Measurements from ENCODE around the gene SHISA5. TPM values are rescaled to one million over a fixed set of nuclear protein-coding genes. Genes with fewer than 3 reads are reported as not detected.

SHISA5 gene
- total RNA-seq, 1 experiment from 2014 or later: 137 TPM

DNA sequence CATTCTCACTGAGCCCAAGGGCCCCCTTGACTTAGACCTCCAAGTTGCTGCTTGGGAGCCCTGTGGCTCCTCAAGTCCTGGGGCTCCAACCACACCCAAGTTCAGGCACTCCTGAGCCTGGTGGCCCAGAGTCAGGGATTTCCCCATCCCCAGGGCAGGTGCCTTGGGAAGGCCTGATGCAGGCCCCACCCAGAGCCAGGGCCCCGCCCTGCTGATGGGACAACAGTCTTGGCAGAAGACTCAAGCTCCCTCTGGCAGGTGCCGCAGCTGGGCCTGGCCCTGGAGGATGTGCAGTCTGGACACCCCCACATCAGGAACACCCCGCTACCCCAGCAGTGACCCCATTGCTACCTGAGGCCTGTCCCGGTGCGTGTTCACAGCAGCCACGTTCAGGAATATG, 17.7 kb upstream of the SHISA5 start:
- Mint-ChIP-seq H3K9me3 (no peaks in the 10 kb centered on the region), H3K4me3 (no peak overlapping the region), H3K27me3 (ENCODE audit: low read depth) (no peaks in the 10 kb centered on the region), H3K27ac (no peak overlapping the region), H3K4me1 (no peaks in the 10 kb centered on the region), H3K36me3 (peaks cover 35% of the 10 kb centered on the region)
- ATAC-seq: no peak
- POLR2A ChIA-PET: no interaction called here
- DNase-seq (ENCODE audit: low spot score): no peak
- CTCF ChIA-PET: no interaction called here
- TF ChIP-seq, protein P1, sequence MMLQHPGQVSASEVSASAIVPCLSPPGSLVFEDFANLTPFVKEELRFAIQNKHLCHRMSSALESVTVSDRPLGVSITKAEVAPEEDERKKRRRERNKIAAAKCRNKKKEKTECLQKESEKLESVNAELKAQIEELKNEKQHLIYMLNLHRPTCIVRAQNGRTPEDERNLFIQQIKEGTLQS (CRISPR knock-in tag; conservative IDR thresholded peaks at IDR 0.05): no peak
- TF ChIP-seq ETV6 (CRISPR knock-in tag; IDR thresholded peaks at IDR 0.05) (no peak), NR2C2 (CRISPR knock-in tag; IDR thresholded peaks at IDR 0.05) (no peak), NR1H2 (CRISPR knock-in tag; IDR thresholded peaks at IDR 0.05) (no peak), RORB (CRISPR knock-in tag; IDR thresholded peaks at IDR 0.05) (no peak), HMGA2 (CRISPR knock-in tag; IDR thresholded peaks at IDR 0.05) (no peak), FOXJ3 (CRISPR knock-in tag; IDR thresholded peaks at IDR 0.05; ENCODE audit: borderline replicate concordance) (no peak), TEAD4 (CRISPR knock-in tag; IDR thresholded peaks at IDR 0.05) (no peak), IRF2 (CRISPR knock-in tag; IDR thresholded peaks at IDR 0.05; ENCODE audit: borderline replicate concordance, low read depth) (no peak), FOXP1 (CRISPR knock-in tag; IDR thresholded peaks at IDR 0.05; ENCODE audit: borderline replicate concordance) (no peak), NFATC4 (CRISPR knock-in tag; IDR thresholded peaks at IDR 0.05) (no peak), ZBTB21 (CRISPR knock-in tag; IDR thresholded peaks at IDR 0.05; ENCODE audit: borderline replicate concordance) (no peak), SMAD3 (CRISPR knock-in tag; IDR thresholded peaks at IDR 0.05; ENCODE audit: borderline replicate concordance) (no peak), MYBL2 (CRISPR knock-in tag; IDR thresholded peaks at IDR 0.05) (no peak), SP1 (CRISPR knock-in tag; conservative IDR thresholded peaks at IDR 0.05) (no peak), GTF2I (CRISPR knock-in tag; conservative IDR thresholded peaks at IDR 0.05) (no peak)
- TF ChIP-seq, protein P2, sequence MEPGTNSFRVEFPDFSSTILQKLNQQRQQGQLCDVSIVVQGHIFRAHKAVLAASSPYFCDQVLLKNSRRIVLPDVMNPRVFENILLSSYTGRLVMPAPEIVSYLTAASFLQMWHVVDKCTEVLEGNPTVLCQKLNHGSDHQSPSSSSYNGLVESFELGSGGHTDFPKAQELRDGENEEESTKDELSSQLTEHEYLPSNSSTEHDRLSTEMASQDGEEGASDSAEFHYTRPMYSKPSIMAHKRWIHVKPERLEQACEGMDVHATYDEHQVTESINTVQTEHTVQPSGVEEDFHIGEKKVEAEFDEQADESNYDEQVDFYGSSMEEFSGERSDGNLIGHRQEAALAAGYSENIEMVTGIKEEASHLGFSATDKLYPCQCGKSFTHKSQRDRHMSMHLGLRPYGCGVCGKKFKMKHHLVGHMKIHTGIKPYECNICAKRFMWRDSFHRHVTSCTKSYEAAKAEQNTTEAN (CRISPR knock-in tag; IDR thresholded peaks at IDR 0.05): no peak
- TF ChIP-seq, protein P3, sequence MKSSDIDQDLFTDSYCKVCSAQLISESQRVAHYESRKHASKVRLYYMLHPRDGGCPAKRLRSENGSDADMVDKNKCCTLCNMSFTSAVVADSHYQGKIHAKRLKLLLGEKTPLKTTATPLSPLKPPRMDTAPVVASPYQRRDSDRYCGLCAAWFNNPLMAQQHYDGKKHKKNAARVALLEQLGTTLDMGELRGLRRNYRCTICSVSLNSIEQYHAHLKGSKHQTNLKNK (CRISPR knock-in tag; IDR thresholded peaks at IDR 0.05): no peak
- TF ChIP-seq, protein P4, sequence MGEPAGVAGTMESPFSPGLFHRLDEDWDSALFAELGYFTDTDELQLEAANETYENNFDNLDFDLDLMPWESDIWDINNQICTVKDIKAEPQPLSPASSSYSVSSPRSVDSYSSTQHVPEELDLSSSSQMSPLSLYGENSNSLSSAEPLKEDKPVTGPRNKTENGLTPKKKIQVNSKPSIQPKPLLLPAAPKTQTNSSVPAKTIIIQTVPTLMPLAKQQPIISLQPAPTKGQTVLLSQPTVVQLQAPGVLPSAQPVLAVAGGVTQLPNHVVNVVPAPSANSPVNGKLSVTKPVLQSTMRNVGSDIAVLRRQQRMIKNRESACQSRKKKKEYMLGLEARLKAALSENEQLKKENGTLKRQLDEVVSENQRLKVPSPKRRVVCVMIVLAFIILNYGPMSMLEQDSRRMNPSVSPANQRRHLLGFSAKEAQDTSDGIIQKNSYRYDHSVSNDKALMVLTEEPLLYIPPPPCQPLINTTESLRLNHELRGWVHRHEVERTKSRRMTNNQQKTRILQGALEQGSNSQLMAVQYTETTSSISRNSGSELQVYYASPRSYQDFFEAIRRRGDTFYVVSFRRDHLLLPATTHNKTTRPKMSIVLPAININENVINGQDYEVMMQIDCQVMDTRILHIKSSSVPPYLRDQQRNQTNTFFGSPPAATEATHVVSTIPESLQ (CRISPR knock-in tag; IDR thresholded peaks at IDR 0.05): no peak

DNA sequence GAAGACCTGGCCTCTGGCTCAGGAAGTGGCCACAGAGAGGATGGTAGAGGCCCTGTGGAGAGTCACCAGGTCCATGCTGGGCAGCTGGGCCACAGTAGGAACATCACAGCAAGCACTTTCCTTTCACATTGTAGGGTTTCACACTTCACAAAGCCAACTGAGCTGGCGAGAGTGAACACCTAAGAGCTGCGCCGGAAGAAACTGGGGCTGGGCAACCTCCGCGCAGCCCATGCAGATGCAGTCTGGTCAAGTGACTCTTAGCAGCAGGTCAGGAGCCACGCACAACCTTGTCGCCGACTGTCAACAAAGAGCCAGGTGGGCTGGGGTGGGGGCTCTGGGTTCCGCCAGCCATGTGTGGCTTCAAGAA, 15.3 kb upstream of the SHISA5 start:
- no peak for DNase-seq (ENCODE audit: low spot score)
- peaks cover 19% of the 10 kb centered on the region for H3K36me3 Mint-ChIP-seq
- no peaks in the 10 kb centered on the region for H3K9me3 Mint-ChIP-seq
- no peaks in the 10 kb centered on the region for H3K4me1 Mint-ChIP-seq
- no peak overlapping the region for H3K4me3 Mint-ChIP-seq
- no peak for ATAC-seq
- ChIA-PET POLR2A (no interaction called here), CTCF (interaction anchor here (1.5 to 2.2 kb wide), 2 partner anchors 12 to 83 kb away, joined by 5 to 6 read pairs; no protein-coding TSS in a partner anchor)
- H3K27ac Mint-ChIP-seq: no peak overlapping the region
- no peak for TF ChIP-seq TEAD1 (CRISPR knock-in tag; IDR thresholded peaks at IDR 0.05)
- no peak for TF ChIP-seq RELA (CRISPR knock-in tag; IDR thresholded peaks at IDR 0.05; ENCODE audit: borderline replicate concordance)
- TF ChIP-seq, protein P5, sequence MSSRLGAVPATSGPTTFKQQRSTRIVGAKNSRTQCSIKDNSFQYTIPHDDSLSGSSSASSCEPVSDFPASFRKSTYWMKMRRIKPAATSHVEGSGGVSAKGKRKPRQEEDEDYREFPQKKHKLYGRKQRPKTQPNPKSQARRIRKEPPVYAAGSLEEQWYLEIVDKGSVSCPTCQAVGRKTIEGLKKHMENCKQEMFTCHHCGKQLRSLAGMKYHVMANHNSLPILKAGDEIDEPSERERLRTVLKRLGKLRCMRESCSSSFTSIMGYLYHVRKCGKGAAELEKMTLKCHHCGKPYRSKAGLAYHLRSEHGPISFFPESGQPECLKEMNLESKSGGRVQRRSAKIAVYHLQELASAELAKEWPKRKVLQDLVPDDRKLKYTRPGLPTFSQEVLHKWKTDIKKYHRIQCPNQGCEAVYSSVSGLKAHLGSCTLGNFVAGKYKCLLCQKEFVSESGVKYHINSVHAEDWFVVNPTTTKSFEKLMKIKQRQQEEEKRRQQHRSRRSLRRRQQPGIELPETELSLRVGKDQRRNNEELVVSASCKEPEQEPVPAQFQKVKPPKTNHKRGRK (CRISPR knock-in tag; IDR thresholded peaks at IDR 0.05; ENCODE audit: borderline replicate concordance): no peak
- H3K27me3 Mint-ChIP-seq (ENCODE audit: low read depth): no peaks in the 10 kb centered on the region
